NCI-H187 (cell line): ENCODE measurements around the gene GOLGA6L10.
"Not testable (repeated sequence)": the region's sequence is repeated elsewhere in the genome, so short reads cannot be mapped to it uniquely, and the experiment has no call there.

Source experiments
- DNase-seq, 2 experiments: peaks; one replicate each; lab custom pipeline; 2025; lab: John Stamatoyannopoulos, UW

GOLGA6L10 gene

GRCh38 chr15:82299511-82299914 is 49.8 kb downstream of the GOLGA6L10 start:
- DNase-seq, result not testable (repeated sequence)

- no peak for DNase-seq
These were observed 50.8 kb downstream of the GOLGA6L10 start for GRCh38 chr15:82298520-82298919.

GRCh38 chr15:82298032-82298431 is 51.2 kb downstream of the GOLGA6L10 start:
- DNase-seq, result no peak

GRCh38 chr15:82297546-82297945 is 51.7 kb downstream of the GOLGA6L10 start:
- no peak for DNase-seq

GRCh38 chr15:82294061-82294690 is 55.1 kb downstream of the GOLGA6L10 start:
- no peak for DNase-seq

GRCh38 chr15:82292271-82292670 is 57.0 kb downstream of the GOLGA6L10 start:
- no peak for DNase-seq
